D721Med (cell line): ENCODE results near the gene SCLY.

Experiments used
- DNase-seq: peaks from one replicate; pipeline ENCODE4 v3.0.0; 2011; ENCODE audit warnings: low spot score; ENCODE audit not compliant: insufficient read length
- FAIRE-seq: peaks from 2 replicates; lab custom pipeline; 2011; peaks lifted over from hg19 to GRCh38; lab: Jason Lieb, UNC
- CTCF ChIP-seq: IDR thresholded peaks from 2 replicates; pipeline ENCODE4 v1.5.1; 2012; ENCODE audit warnings: mild to moderate bottlenecking, control low read depth; ENCODE audit not compliant: insufficient read depth; ENCODE audit errors: missing control alignments

The SCLY gene

GRCh38 chr2:238091436-238092060 is 30.7 kb downstream of the SCLY start:
- no peak for TF ChIP-seq CTCF
- DNase-seq (no peak), FAIRE-seq (no peak)

GRCh38 chr2:238092486-238093035 is 31.8 kb downstream of the SCLY start:
- DNase-seq (no peak), FAIRE-seq (no peak)
- TF ChIP-seq CTCF: no peak

- FAIRE-seq: no peak
- no peak for TF ChIP-seq CTCF
Measured at GRCh38 chr2:238093181-238094140, 32.7 kb downstream of the SCLY start.

GRCh38 chr2:238094438-238095022 is 33.7 kb downstream of the SCLY start:
- TF ChIP-seq CTCF: no peak
- FAIRE-seq: no peak

More at GRCh38 chr2:238093181-238094140, 32.7 kb downstream of the SCLY start:
- DNase-seq: no peak

GRCh38 chr2:238095143-238095542 is 34.3 kb downstream of the SCLY start:
- DNase-seq (no peak), FAIRE-seq (no peak)
- no peak for TF ChIP-seq CTCF

More at GRCh38 chr2:238094438-238095022, 33.7 kb downstream of the SCLY start:
- DNase-seq: no peak

GRCh38 chr2:238096311-238097011 is 35.7 kb downstream of the SCLY start:
- no peak for TF ChIP-seq CTCF
- no peak for FAIRE-seq

More at GRCh38 chr2:238096311-238097011, 35.7 kb downstream of the SCLY start:
- DNase-seq: peak; percentile 19
